HG03095 (cell line): ENCODE results near the gene FCGR3B.
A peak's percentile ranks its signal among the peaks of the same experiment; 100 is the strongest.
"Not testable (repeated sequence)": the region's sequence is repeated elsewhere in the genome, so short reads cannot be mapped to it uniquely, and the experiment has no call there.

Experiments used
- ATAC-seq: cut with Tn5 transposase; IDR thresholded peaks from one replicate; pipeline ENCODE4 v1.9.1; 2021; ENCODE audit warnings: moderate library complexity; ENCODE audit not compliant: unreplicated experiment

The FCGR3B gene

DNA sequence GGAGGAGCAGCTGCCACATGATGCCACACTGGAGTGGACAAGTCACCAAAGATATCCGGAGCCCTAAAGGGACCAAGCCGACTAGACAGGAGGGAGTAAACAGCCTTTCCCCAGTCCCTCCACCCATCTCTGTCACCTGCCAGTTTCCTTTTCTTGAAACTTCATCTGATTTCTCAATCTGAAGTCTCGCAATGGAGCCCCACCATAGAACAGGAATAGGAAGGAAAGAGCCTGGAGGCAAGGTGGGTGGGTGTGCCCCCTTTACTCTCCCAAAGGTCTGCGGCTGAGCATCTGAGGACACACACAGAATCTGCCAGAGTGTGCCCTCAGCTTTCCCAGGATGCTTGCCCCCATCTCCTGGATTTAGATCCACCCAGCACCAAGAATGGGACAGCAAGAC, at the start of gene FCGR3B:
TSS of gene FCGR3B (minus strand) at position 101 of the 400 bp plus-strand sequence. CDS start at position 19, 82 bp downstream.
- ATAC-seq, result no peak

DNA sequence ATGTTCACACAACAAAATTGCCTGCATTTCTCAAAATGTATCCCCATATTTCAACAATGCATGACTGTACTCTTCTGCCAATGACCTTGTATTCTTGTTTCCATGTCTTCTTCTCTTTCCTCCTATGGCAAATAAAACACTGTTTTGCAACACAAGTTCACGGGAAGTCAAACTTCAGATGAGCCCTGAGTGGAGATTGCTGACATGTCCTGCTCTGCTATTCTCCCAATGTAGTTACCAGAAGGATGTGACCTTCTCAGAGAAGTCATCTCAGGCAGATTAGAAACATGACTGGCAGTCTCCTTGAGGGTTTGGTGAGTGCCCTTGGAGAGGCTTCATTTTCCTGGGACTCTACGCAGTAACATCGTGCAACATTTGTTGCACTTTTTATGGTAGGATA, 47.5 kb upstream of the FCGR3B start:
- no peak for ATAC-seq

DNA sequence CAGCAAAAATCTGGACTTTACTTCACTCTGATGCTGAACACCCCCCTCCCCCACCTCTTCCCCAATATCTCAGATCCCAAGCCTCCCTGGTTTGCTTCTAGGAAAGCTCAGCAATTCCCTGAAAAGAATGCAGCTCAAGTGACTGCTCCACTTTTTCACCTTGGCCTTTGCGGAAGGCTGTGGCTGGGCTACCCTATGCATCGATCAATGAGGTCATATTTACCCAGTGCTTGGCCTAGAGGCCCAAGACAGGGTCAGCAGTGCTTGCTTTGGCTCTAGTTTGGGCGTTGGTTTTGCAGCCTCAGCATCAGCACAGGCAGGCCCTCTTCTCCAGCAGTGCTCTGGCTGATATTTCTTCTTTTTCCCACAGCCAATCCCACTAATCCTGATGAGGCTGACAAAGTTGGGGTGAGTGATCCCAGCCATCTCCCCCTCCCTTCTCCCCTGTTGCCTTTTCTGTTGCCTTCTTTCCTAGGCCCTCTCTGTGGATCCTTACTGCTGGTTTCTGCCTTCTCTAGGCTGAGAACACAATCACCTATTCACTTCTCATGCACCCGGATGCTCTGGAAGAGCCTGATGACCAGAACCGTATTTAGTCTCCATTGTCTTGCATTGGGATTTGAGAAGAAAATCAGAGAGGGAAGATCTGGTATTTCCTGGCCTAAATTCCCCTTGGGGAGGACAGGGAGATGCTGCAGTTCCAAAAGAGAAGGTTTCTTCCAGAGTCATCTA, 46.1 kb upstream of the FCGR3B start:
- no peak for ATAC-seq

DNA sequence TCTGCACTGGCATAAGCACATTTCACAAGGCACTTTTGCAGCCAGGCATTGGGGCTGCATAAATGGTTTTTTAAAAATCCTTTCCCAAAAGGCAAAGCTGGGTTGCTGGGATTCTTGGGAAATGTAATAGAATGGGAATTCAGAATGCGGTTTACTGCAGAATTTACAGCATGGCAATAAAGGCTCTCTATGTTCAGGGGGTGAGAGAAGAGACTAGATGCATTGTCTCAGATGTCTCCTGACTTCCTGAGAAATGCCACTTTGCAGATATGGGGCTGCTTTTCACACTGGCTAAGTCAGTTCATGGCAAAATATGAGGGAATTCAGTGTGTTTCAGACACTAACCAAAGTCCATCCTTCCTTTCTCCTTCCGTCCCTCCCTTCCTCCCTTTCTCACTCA, 45.5 kb upstream of the FCGR3B start:
- ATAC-seq, result no peak

DNA sequence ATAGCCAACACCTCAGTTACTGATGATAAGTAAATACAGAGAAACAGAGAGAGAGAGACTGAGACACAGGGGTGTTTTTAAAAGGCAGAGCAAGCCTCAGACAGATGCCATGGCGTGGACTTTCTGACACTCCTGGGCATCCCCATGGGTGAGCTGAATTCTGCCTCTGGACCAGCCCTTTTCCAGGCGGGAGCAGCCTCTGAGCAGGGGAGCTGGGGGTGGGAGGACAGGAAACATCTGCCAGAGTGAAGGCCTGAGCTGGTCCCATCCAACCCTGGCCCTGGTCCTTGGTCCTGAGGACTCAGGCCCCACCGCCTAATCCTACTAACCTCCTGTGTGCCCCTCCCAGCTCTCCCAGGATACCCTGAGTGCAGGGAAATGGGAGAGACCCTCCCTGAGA, 43.9 kb upstream of the FCGR3B start:
- not testable (repeated sequence) for ATAC-seq

DNA sequence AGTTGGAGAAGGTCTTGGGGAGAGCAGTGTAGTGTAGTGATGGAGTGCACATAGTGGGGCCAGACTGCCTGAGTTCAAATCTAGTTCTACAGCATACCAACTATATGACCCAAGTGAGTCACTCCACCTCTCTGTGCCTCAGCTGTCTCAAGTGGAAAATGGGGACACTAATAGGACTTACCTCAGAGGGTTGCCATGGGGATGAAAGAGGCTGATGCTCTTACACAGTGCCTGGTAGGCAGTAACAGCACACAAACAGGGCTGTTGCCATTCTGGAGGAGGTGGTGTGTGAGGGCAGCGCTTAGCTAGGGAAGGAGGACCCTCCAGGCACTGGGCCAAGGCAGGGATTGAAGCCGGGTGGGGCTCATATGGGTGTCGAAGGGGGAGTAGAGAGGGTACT, 43.5 kb upstream of the FCGR3B start:
- not testable (repeated sequence) for ATAC-seq

DNA sequence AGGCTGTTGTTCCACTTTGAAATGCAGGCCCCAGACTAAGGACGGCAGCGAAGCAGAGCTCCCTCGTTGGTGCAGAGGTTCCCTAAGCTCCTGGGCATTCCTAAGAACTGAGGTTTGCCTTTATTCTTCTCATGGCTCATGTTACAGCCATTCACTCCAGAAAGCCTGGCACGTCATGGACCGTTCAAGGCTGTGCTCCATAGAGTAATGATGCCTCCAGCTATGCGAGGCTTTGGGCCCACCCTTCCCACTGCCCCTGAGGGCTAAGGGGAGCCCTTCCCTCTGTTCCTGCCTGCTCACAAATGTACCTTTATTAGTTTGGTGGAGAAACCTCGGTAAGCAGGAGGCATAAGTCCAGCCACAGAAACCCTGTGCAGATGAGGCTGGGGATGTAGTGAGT, 42.5 kb upstream of the FCGR3B start:
- ATAC-seq, result not testable (repeated sequence)

DNA sequence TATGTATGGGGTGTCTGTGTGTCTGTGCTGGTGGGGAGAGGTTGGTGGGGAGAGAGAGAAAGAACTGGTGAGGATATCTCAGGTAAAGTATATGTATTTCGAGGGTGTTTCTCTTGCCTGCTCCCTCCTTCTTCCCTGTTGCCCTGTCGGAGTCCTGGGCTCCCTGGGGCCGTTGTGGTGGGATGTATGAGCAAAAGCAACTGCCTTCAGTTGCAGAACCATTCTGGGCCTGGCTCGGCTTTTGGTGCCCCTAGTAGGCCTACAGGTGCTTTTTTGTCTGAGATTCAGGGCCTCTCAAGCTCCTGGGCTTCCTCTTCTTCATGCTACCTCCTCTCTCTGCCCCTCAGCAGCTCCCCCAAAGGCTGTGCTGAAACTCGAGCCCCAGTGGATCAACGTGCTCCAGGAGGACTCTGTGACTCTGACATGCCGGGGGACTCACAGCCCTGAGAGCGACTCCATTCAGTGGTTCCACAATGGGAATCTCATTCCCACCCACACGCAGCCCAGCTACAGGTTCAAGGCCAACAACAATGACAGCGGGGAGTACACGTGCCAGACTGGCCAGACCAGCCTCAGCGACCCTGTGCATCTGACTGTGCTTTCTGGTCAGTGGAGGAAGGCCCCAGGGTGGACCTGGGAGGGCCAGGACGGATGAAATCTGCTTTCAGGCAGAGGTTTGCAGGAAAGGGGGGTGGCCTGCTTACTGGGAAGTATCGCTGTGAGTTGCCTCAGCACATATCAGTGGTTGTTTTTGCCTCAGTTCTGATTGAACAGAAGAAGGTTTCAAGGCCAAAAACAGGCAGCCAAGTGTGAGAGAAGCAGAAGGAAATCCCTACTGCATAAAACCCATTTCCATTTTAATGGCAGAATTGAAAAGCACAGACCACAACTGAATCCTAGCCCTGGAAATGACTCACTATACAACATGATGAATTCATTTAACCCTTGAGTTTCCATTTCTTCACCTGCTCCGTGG, 40.4 kb upstream of the FCGR3B start:
- not testable (repeated sequence) for ATAC-seq

DNA sequence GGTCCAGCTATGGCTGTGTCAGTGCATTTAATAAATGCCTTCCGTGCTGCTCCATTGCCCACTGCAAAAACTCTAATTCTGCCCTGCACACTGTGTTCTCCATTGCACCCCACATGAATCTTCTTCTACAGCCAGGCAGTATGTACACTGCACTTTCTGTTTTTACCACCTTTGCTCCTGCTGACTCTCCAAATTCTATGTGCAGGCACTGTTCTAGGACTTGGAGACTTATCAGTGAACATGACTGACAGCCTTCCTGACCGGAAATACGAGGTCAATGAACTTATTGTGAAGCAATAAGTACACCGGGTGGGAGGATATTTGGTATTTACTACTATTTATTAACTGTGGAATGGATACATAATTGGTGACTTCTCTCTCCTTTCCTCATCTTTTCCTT, 33.7 kb upstream of the FCGR3B start:
- ATAC-seq, result not testable (repeated sequence)

DNA sequence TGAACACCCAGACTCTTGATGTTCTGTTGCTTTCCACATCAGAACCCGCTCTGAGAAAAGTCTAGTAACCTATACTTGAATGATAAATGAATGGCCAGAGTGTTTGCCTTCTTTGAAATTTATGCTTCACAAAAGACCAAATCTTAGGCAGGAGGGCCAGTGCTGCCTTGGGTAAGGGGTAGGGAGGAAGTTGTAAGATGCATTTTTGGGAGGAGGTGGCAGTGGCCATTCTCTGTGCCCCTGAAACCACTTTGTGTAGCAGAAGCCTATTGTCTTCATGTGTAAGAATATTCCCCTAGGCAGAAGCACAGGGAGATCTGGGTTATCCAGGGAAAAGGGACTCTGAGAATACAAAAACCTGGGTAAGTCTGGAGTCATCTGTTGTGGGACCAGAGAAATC, 32.6 kb upstream of the FCGR3B start:
- ATAC-seq, result not testable (repeated sequence)

DNA sequence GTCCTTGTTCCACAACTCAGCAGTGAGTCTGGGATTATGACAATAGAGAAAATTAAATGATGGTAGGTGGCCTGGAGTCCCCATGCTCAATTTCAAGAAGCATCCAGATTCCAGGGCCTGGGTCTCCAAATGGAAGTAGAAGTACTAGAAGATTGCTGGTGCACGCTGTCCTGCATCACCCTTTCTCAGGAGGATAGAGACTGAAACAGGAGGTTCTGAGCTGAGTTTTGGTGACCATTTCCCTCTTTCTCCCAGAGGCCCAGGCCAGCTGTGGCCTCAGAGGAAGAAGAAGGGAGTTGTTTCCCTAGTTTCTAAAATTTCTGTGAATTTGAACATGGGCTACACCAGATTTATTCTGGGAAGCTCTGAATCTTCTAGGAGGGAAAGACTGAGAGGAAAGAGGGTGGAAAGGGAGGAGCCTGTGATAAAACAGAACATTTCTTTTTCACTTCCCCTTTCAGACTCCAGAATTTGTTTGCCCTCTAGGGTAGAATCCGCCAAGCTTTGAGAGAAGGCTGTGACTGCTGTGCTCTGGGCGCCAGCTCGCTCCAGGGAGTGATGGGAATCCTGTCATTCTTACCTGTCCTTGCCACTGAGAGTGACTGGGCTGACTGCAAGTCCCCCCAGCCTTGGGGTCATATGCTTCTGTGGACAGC, 31.8 kb upstream of the FCGR3B start, which contains the start of gene FCGR2B:
TSS of gene FCGR2B (plus strand) at position 460 of the 656 bp plus-strand sequence. CDS start at position 559, 99 bp downstream.
- peak; percentile 65 for ATAC-seq

DNA sequence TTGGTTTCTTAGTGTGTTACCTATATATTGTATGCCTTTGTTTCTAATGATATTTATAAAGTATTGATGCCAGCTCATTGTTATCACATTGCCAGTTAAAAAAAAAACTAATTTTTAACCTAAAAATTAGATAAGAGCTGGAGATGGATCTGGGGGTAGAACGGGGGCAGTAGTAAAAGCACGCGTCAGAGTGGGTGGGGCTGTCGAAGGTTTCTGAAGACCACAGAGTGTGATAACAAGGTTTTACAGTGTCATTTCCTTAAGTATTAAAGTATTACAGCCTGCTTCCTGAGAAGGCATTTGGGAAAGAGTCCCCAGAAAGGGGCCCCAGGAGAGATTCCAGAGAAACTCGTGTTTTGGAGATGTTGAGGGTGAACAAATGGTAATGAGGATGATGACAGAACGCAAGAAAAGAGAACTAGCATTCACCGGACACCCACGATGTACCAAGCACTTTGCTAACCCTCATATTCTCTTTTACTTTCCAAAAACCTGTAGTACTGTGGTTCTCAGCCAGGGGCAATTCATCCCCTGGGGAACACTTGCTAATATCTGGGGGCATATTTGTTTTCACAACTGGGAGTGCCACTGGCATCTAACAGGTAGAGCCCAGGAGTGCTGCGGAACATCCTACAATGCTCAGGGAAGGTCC, 30.8 kb upstream of the FCGR3B start:
- ATAC-seq, result not testable (repeated sequence)

DNA sequence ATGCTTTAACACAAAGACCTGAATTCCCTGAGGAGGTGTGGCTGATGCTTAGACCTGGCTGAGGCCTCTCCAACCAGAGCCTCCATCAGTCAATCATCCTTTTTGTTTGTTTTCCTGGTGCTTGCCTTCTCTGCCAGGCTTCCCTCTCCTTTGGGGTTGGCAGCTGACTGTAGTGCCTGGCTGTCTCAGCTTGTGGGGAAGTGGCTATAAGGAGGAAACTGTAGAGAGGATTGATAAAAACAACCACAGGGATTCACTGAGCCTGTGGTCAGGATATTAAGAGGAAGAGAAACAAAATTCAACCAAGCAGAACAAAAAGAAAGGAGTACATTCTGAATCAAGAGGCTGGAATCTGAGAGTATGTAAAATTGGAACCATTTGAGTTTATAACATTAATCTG, 27.5 kb upstream of the FCGR3B start:
- ATAC-seq, result not testable (repeated sequence)

DNA sequence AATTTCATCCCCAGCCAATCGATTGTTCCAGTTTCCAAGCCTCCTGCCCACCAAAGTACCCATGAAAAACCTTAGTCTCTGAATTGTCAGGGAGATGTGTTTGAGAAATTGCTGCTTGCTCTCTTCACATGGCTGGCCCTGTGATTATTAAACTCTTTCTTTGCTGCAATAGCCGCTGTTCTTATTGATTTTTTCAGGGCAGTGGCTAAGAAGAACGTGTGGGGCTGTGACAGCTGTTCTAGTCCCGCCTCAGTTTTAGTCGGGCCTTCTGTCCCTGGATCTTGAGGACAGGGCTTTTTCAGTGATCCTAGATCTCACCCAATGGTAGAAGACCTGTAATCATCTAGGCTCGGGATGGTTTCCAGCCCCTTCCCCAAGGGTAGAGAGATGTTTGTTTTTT, 23.0 kb upstream of the FCGR3B start:
- not testable (repeated sequence) for ATAC-seq

DNA sequence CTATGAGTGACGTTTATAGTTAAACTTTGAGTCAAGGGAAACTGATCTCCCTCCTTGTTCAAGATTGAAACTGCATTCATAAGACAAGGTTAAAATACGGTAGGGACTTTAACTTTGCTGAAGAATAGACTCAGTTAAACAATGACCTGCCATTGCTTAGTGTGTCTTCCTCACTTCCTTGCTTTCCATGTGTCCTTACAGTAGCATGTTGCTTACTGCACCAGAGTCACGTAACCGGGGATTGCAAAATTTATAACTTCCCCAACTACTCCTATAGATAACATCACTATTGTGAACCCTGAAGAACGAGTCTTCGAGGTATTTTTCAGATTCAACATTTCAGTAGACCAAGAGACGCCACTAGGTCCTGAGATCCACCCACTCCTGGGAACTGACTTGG, 22.6 kb upstream of the FCGR3B start:
- not testable (repeated sequence) for ATAC-seq

DNA sequence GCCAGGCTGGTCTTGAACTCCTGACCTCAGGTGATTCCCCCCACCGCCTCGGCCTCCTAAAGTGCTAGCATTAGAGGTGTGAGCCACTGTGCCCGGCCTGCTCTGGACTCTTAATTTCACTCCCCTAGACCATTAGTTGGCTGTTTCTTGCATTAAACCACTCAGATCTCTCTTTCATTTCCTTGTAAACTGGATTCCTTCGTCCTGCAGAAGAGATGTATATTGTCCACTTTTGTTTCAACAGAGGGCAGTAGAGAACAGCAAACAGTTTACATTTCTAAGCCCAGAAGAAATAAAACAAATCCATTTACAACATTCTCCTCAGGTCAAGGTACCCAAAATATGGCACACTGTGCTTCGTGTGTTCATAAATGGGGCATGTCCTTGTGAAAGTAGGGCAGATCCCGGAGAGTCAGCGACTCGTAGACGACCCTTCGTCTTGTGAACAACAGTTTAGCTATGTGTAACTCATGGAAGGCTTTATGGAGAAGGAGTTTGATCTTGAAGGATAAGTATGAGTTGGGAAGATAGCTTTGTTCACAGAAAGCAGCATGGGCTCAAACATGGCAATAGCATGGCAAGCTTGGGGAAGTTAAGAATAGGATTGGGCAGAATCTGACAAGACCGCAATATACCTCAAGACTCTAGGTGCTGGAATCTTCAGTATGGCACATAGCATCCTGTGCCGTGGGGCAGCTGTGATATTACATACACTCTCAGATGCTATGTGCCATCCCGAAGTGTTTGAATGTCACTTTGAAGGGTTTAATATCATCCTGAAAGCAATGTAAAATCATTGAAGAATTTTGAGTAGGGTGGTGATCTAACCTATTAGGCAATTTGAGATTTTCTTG, 16.8 kb upstream of the FCGR3B start:
- ATAC-seq, result peak; percentile 55

DNA sequence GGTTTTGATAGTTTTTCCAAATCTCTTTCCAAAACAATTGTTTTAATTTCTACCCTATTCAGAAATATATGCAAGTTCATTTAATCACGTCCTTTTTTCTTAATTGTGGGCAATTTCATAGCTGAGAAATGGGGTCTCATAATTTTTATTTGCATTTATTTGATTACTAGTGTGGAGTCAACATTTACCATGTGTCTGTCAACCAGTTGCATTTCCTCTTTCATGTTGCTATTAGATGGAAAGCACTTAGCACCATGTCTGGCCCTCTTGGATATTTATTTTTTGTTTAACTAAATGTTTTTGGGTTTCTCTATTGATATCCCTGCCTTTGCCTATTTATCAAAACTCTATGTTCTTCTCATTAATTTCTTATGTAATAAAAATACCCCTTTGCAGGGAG, 13.9 kb upstream of the FCGR3B start:
- not testable (repeated sequence) for ATAC-seq

DNA sequence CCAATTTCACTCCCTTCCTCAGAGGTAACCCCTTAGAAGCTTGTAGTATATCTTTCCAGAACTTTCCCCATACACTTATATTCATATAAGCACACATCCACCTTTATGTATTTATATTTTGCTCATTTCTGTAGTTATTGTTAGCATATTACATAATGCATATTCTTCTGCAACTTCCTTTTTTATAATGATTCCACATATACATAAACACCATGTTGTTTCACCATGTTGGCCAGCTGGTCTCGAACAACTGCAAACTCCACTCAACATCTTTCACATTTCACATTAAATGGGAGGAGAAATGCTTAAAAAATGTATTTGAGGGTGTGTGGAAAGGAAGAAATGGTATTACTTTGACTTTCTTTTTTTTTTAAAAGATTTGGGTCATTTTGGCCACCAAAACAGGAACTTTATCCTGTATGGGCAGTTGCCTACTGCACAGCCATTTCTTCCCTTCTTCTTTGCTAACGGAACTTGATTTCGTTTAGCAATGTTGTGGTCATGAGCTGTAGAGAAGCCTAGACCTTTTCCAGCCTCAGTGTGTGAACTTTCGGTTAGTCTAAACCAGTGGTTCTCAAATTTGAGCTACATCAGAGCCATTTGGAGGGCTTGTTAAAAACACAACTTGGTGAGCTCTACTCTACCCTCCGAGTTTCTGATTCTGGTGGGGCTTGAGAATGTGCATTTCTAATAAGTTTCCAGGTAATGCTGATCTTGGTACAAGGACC, 12.7 kb upstream of the FCGR3B start:
- ATAC-seq, result not testable (repeated sequence)

DNA sequence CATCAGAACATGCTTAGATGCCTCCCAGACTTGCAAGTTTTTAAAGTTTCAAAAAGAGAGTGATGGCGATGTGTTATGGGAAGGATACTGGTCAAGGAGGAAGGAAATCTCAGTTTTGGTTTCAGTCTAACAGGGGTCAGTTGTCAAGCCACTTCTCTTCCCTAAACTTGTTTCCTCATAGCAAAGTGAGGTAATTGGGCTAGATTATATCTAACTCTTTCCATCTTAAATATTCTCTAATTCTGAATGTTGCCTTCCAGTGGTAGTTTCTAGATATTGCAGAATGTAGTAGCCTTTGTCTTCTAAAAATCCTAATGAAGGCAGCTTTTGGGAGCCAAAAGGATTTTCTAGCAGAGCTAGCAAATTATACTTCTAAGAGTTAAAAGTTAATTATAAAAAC, 11.7 kb upstream of the FCGR3B start:
- not testable (repeated sequence) for ATAC-seq
